Measurements from ENCODE around the gene PACS2. TPM values are rescaled to one million over a fixed set of nuclear protein-coding genes. Genes with fewer than 3 reads are reported as not detected.

The PACS2 gene
- total RNA-seq, 2 donors from 2014 or later, result 117 to 121 TPM

- no peak for DNase-seq
- WGBS, 2 experiments (ENCODE audit: insufficient coverage in 1 of 2, insufficient read length in 1 of 2), result 92 to 93% methylated on average over 5 to 9 of the region's 9 CpGs
- Mint-ChIP-seq H3K36me3 (ENCODE audit: low read depth) (peaks cover 17% of the 10 kb centered on the region), H3K9me3 (peaks cover 3% of the 10 kb centered on the region), H3K4me1 (peaks cover 21% of the 10 kb centered on the region), H3K4me3 (no peak overlapping the region), H3K27ac (no peak overlapping the region), H3K27me3 (ENCODE audit: insufficient read depth) (no peaks in the 10 kb centered on the region)
- Histone ChIP-seq H3K9ac (ENCODE audit: extremely low read depth, low read length, poor library complexity, severe bottlenecking) (no peak overlapping the region), H3K27ac (ENCODE audit: low read depth, low read length) (no peak overlapping the region), H3K4me1 (ENCODE audit: control insufficient read depth, insufficient read depth, low read length) (peaks cover 16% of the 10 kb centered on the region), H3K27me3 (ENCODE audit: control insufficient read depth, insufficient read depth, low read length, poor library complexity, severe bottlenecking) (no peaks in the 10 kb centered on the region), H3K9me3 (ENCODE audit: control insufficient read depth, low read length) (no peaks in the 10 kb centered on the region), H3K4me3 (ENCODE audit: low read length) (no peak overlapping the region), H3K36me3 (ENCODE audit: control insufficient read depth, insufficient read depth, low read length) (no peaks in the 10 kb centered on the region)
- TF ChIP-seq, protein P1, sequence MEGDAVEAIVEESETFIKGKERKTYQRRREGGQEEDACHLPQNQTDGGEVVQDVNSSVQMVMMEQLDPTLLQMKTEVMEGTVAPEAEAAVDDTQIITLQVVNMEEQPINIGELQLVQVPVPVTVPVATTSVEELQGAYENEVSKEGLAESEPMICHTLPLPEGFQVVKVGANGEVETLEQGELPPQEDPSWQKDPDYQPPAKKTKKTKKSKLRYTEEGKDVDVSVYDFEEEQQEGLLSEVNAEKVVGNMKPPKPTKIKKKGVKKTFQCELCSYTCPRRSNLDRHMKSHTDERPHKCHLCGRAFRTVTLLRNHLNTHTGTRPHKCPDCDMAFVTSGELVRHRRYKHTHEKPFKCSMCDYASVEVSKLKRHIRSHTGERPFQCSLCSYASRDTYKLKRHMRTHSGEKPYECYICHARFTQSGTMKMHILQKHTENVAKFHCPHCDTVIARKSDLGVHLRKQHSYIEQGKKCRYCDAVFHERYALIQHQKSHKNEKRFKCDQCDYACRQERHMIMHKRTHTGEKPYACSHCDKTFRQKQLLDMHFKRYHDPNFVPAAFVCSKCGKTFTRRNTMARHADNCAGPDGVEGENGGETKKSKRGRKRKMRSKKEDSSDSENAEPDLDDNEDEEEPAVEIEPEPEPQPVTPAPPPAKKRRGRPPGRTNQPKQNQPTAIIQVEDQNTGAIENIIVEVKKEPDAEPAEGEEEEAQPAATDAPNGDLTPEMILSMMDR (conservative IDR thresholded peaks at IDR 0.05), result no peak
Measured at GRCh38 chr14:105325303-105325702, 10.8 kb downstream of the PACS2 start.

DNA sequence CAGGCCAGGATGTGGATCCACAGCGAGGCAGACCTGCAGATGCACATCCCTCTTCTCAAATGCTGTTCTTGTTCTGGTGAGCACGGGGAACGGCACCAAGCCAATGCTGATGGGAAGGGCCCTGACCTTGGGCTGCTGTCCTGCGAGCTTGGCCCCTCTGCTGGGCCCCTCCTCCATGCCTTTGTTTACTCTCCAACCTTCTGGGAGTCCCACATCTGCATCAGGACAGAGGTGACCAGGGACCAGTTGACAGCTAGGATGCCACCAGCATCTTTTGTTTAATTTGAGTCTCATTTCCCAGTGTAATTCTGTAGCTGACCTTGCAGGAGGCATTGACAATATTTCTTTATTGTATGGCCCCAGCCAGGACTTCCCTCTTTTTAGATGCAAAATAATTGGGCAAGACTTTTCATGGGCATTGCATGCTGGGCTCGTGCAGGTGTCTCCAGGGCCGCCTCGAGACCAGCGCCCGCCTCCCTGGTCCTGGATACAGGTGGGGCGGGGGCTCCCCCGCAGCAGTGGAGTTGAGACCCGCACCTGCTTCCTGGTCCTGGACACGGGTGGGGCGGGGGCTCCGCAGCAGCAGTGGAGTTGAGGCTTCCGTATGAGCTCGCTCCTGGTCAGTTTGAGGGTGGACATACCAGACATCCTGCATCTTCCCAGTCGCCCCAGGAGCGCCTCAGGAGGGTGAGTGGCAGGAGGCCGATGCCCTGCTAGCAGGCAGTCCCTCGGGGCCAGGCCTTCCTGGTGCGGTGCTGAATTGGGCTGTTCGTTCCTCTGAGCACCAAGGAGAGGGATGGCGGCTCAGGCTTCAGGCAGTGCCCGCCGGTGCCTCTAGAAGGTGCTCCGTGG lies 11.4 kb downstream of the PACS2 start:
- H3K27ac ChIP-seq (ENCODE audit: low read depth, low read length), result no peak overlapping the region
- peak; percentile 22 for DNase-seq
- WGBS, 2 experiments (ENCODE audit: insufficient coverage in 1 of 2, insufficient read length in 1 of 2), result 91% methylated on average over 19 to 27 of the region's 27 CpGs
- H3K36me3 ChIP-seq (ENCODE audit: control insufficient read depth, insufficient read depth, low read length), result no peaks in the 10 kb centered on the region
- no peak overlapping the region for H3K4me3 ChIP-seq (ENCODE audit: low read length)
- peaks cover 11% of the 10 kb centered on the region for H3K36me3 Mint-ChIP-seq (ENCODE audit: low read depth)
- H3K9ac ChIP-seq (ENCODE audit: extremely low read depth, low read length, poor library complexity, severe bottlenecking), result no peak overlapping the region
- TF ChIP-seq, protein P1 (conservative IDR thresholded peaks at IDR 0.05), result no peak
- no peaks in the 10 kb centered on the region for H3K27me3 Mint-ChIP-seq (ENCODE audit: insufficient read depth)
- H3K27me3 ChIP-seq (ENCODE audit: control insufficient read depth, insufficient read depth, low read length, poor library complexity, severe bottlenecking), result no peaks in the 10 kb centered on the region
- peaks cover 21% of the 10 kb centered on the region for H3K4me1 Mint-ChIP-seq
- no peak overlapping the region for H3K27ac Mint-ChIP-seq
- H3K9me3 ChIP-seq (ENCODE audit: control insufficient read depth, low read length), result no peaks in the 10 kb centered on the region
- peaks cover 16% of the 10 kb centered on the region for H3K4me1 ChIP-seq (ENCODE audit: control insufficient read depth, insufficient read depth, low read length)
- no peak overlapping the region for H3K4me3 Mint-ChIP-seq
- H3K9me3 Mint-ChIP-seq, result peaks cover 3% of the 10 kb centered on the region

DNA sequence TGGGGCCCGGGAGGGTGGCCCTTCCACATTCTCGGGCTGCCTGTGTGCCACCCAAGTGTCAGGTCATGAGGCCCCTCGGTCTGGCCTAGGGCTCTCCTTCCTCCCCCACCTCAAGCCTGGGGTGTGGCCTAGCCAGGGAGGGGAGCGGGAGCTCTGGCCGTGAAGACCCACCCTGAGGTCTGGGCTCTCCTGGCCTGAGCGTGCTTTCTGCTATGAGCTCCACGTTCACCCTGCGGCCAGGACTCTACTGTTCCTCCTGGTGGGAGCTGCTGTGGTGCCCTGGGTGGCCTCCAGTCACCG lies 12.0 kb downstream of the PACS2 start:
- Histone ChIP-seq H3K27me3 (ENCODE audit: control insufficient read depth, insufficient read depth, low read length, poor library complexity, severe bottlenecking) (no peaks in the 10 kb centered on the region), H3K4me3 (ENCODE audit: low read length) (no peak overlapping the region), H3K36me3 (ENCODE audit: control insufficient read depth, insufficient read depth, low read length) (no peaks in the 10 kb centered on the region), H3K9ac (ENCODE audit: extremely low read depth, low read length, poor library complexity, severe bottlenecking) (no peak overlapping the region), H3K9me3 (ENCODE audit: control insufficient read depth, low read length) (peaks cover 4% of the 10 kb centered on the region), H3K4me1 (ENCODE audit: control insufficient read depth, insufficient read depth, low read length) (peaks cover 16% of the 10 kb centered on the region), H3K27ac (ENCODE audit: low read depth, low read length) (no peak overlapping the region)
- 85 to 87% methylated on average over 7 to 9 of the region's 9 CpGs for WGBS, 2 experiments (ENCODE audit: insufficient coverage in 1 of 2, insufficient read length in 1 of 2)
- DNase-seq, result peak; percentile 53
- peaks cover 8% of the 10 kb centered on the region for H3K36me3 Mint-ChIP-seq (ENCODE audit: low read depth)
- H3K9me3 Mint-ChIP-seq, result no peaks in the 10 kb centered on the region
- TF ChIP-seq, protein P1 (conservative IDR thresholded peaks at IDR 0.05), result no peak
- H3K4me1 Mint-ChIP-seq, result peaks cover 21% of the 10 kb centered on the region
- no peak overlapping the region for H3K4me3 Mint-ChIP-seq
- H3K27ac Mint-ChIP-seq, result no peak overlapping the region
- H3K27me3 Mint-ChIP-seq (ENCODE audit: insufficient read depth), result no peaks in the 10 kb centered on the region
